NCI-H82 treated with DMSO at 0.1 percent for 48 hours (cell line): ENCODE measurements around the gene SHISA4.

Source experiments
- DNase-seq: peaks from one replicate; lab custom pipeline; 2025; ENCODE audit not compliant: unreplicated experiment; lab: John Stamatoyannopoulos, UW

SHISA4 gene

GRCh38 chr1:201925981-201926645 is 37.4 kb downstream of the SHISA4 start:
- peak; percentile 98 for DNase-seq

GRCh38 chr1:201928266-201928665 is 39.6 kb downstream of the SHISA4 start:
- DNase-seq, result peak; percentile 80

GRCh38 chr1:201930137-201930536 is 41.4 kb downstream of the SHISA4 start:
- DNase-seq, result no peak

GRCh38 chr1:201930803-201931202 is 42.1 kb downstream of the SHISA4 start:
- no peak for DNase-seq

GRCh38 chr1:201933840-201934430 is 45.2 kb downstream of the SHISA4 start:
- no peak for DNase-seq

- no peak for DNase-seq
Observed at GRCh38 chr1:201937624-201938213, 49.0 kb downstream of the SHISA4 start.

GRCh38 chr1:201938440-201939035 is 49.8 kb downstream of the SHISA4 start:
- peak; percentile 93 for DNase-seq

- DNase-seq, result peak; percentile 92
Observed at GRCh38 chr1:201939148-201939547, 50.5 kb downstream of the SHISA4 start.

GRCh38 chr1:201939574-201939973 is 50.9 kb downstream of the SHISA4 start:
- DNase-seq, result peak; percentile 70

GRCh38 chr1:201940316-201940715 is 51.6 kb downstream of the SHISA4 start:
- DNase-seq, result peak; percentile 18

- peak; percentile 95 for DNase-seq
Observed at GRCh38 chr1:201941420-201942128, 52.9 kb downstream of the SHISA4 start.

- DNase-seq, result no peak
Observed at GRCh38 chr1:201942129-201942495, 53.4 kb downstream of the SHISA4 start.
